GM19043 (cell line): ENCODE data around the gene EXOC6.
"Not testable (repeated sequence)": the region's sequence is repeated elsewhere in the genome, so short reads cannot be mapped to it uniquely, and the experiment has no call there.

Source experiments
- ATAC-seq: cut with Tn5 transposase; IDR thresholded peaks from one replicate; pipeline ENCODE4 v1.9.1; 2021; ENCODE audit warnings: low read depth; ENCODE audit not compliant: unreplicated experiment

The EXOC6 gene

GRCh38 chr10:92873029-92873428 lies 24.7 kb downstream of the EXOC6 start:
- no peak for ATAC-seq

- ATAC-seq: no peak
Measured at GRCh38 chr10:92876509-92877036, 28.3 kb downstream of the EXOC6 start.

GRCh38 chr10:92880233-92880861 lies 32.0 kb downstream of the EXOC6 start:
- ATAC-seq: no peak

- no peak for ATAC-seq
Measured at GRCh38 chr10:92880917-92881316, 32.6 kb downstream of the EXOC6 start.

GRCh38 chr10:92886334-92886961 lies 38.1 kb downstream of the EXOC6 start:
- ATAC-seq: no peak

GRCh38 chr10:92890471-92890870 lies 42.2 kb downstream of the EXOC6 start:
- no peak for ATAC-seq

- no peak for ATAC-seq
Measured at GRCh38 chr10:92891885-92892690, 43.8 kb downstream of the EXOC6 start.

- no peak for ATAC-seq
Measured at GRCh38 chr10:92892691-92893054, 44.4 kb downstream of the EXOC6 start.

- no peak for ATAC-seq
Measured at GRCh38 chr10:92894081-92894655, 45.8 kb downstream of the EXOC6 start.

- ATAC-seq: no peak
Measured at GRCh38 chr10:92897916-92898315, 49.6 kb downstream of the EXOC6 start.

- no peak for ATAC-seq
Measured at GRCh38 chr10:92901819-92902251, 53.5 kb downstream of the EXOC6 start.

- no peak for ATAC-seq
Measured at GRCh38 chr10:92903633-92904032, 55.3 kb downstream of the EXOC6 start.

- ATAC-seq: no peak
Measured at GRCh38 chr10:92907280-92907679, 59.0 kb downstream of the EXOC6 start.

- ATAC-seq: not testable (repeated sequence)
Measured at GRCh38 chr10:92912631-92913030, 64.3 kb downstream of the EXOC6 start.

- ATAC-seq: no peak
Measured at GRCh38 chr10:92913973-92914372, 65.7 kb downstream of the EXOC6 start.

GRCh38 chr10:92914478-92915325 lies 66.4 kb downstream of the EXOC6 start:
- ATAC-seq: no peak

GRCh38 chr10:92915892-92916291 lies 67.6 kb downstream of the EXOC6 start:
- no peak for ATAC-seq

- ATAC-seq: no peak
Measured at GRCh38 chr10:92916433-92916832, 68.1 kb downstream of the EXOC6 start.

- ATAC-seq: no peak
Measured at GRCh38 chr10:92918603-92919002, 70.3 kb downstream of the EXOC6 start.

- no peak for ATAC-seq
Measured at GRCh38 chr10:92920866-92921265, 72.5 kb downstream of the EXOC6 start.
